Measurements from ENCODE around the gene KIF2A.

- TF ChIP-seq, protein P1, sequence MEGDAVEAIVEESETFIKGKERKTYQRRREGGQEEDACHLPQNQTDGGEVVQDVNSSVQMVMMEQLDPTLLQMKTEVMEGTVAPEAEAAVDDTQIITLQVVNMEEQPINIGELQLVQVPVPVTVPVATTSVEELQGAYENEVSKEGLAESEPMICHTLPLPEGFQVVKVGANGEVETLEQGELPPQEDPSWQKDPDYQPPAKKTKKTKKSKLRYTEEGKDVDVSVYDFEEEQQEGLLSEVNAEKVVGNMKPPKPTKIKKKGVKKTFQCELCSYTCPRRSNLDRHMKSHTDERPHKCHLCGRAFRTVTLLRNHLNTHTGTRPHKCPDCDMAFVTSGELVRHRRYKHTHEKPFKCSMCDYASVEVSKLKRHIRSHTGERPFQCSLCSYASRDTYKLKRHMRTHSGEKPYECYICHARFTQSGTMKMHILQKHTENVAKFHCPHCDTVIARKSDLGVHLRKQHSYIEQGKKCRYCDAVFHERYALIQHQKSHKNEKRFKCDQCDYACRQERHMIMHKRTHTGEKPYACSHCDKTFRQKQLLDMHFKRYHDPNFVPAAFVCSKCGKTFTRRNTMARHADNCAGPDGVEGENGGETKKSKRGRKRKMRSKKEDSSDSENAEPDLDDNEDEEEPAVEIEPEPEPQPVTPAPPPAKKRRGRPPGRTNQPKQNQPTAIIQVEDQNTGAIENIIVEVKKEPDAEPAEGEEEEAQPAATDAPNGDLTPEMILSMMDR (IDR thresholded peaks at IDR 0.05 in 2 of 3, conservative IDR thresholded peaks at IDR 0.05 in 1 of 3; ENCODE audit: insufficient read depth in 2 of 3, low read depth in 1 of 3, low read length in 3 of 3): no peak
- TF ChIP-seq BACH1 (tag; IDR thresholded peaks at IDR 0.05) (no peak), ZNF668 (CRISPR knock-in tag; IDR thresholded peaks at IDR 0.05) (no peak), ESRRA (IDR thresholded peaks at IDR 0.05; ENCODE audit: borderline replicate concordance, low read depth) (no peak), ZNF512 (tag; IDR thresholded peaks at IDR 0.05) (no peak), CHD2 (IDR thresholded peaks at IDR 0.05; ENCODE audit: low read depth, low read length) (no peak)
Observed at GRCh38 chr5:62286834-62287233, 19.2 kb upstream of the KIF2A start.
